Mesendoderm (in vitro differentiated cells): ENCODE data around the gene EXT2.

Experiments used
- DNase-seq: peaks from one replicate; pipeline ENCODE4 v3.0.0; 2013
- H2AK5ac ChIP-seq: 2 replicates; pipeline ENCODE4 v1.6.1; 2013; ENCODE audit warnings: low read length, inconsistent platforms
- H2BK120ac ChIP-seq: 2 replicates; pipeline ENCODE4 v1.6.1; 2013; ENCODE audit warnings: low read depth, mild to moderate bottlenecking, low read length, moderate library complexity, mixed read lengths
- H2BK15ac ChIP-seq: replicated peaks from 2 replicates; pipeline ENCODE4 v1.6.1; 2013; ENCODE audit warnings: low read depth, mild to moderate bottlenecking, moderate library complexity
- H2BK5ac ChIP-seq: 2 replicates; pipeline ENCODE4 v1.6.1; 2013; ENCODE audit warnings: low read length, inconsistent platforms
- H3K18ac ChIP-seq: 2 replicates; pipeline ENCODE4 v1.6.1; 2013; ENCODE audit warnings: mild to moderate bottlenecking, low read length, mixed read lengths
- H3K23ac ChIP-seq: one replicate; pipeline ENCODE4 v1.6.1; 2013; ENCODE audit warnings: low read length
- H3K27ac ChIP-seq: 2 replicates; pipeline ENCODE4 v1.5.1; 2013; ENCODE audit warnings: low read depth, mild to moderate bottlenecking, inconsistent platforms, low read length, moderate library complexity
- H3K27me3 ChIP-seq: 2 replicates; pipeline ENCODE4 v1.6.1; 2013; ENCODE audit warnings: low read length, control low read depth, mild to moderate bottlenecking, inconsistent platforms; ENCODE audit not compliant: insufficient read depth, poor library complexity
- H3K36me3 ChIP-seq: 2 replicates; pipeline ENCODE4 v1.6.1; 2013; ENCODE audit warnings: low read length, inconsistent platforms; ENCODE audit not compliant: control insufficient read depth, insufficient read depth
- H3K4ac ChIP-seq: one replicate; pipeline ENCODE4 v1.6.1; 2013; ENCODE audit warnings: low read depth, mild to moderate bottlenecking, low read length, moderate library complexity
- H3K4me1 ChIP-seq: 2 replicates; pipeline ENCODE4 v1.6.1; 2013; ENCODE audit warnings: low read depth, low read length, inconsistent platforms; ENCODE audit not compliant: control insufficient read depth
- H3K4me2 ChIP-seq: 2 replicates; pipeline ENCODE4 v1.6.1; 2013; ENCODE audit warnings: low read length
- H3K4me3 ChIP-seq: 2 replicates; pipeline ENCODE4 v1.5.1; 2013; ENCODE audit warnings: mild to moderate bottlenecking, low read length
- H3K56ac ChIP-seq: one replicate; pipeline ENCODE4 v1.6.1; 2013; ENCODE audit warnings: low read length
- H3K79me1 ChIP-seq: 2 replicates; pipeline ENCODE4 v1.6.1; 2013; ENCODE audit warnings: low read length, inconsistent platforms
- H3K79me2 ChIP-seq: 2 replicates; pipeline ENCODE4 v1.6.1; 2013; ENCODE audit warnings: mild to moderate bottlenecking, low read length; ENCODE audit not compliant: control insufficient read depth, insufficient read depth
- H3K9ac ChIP-seq: 2 replicates; pipeline ENCODE4 v1.6.1; 2013; ENCODE audit warnings: low read length, inconsistent platforms
- H4K5ac ChIP-seq: one replicate; pipeline ENCODE4 v1.6.1; 2013; ENCODE audit warnings: low read length
- H4K8ac ChIP-seq: one replicate; pipeline ENCODE4 v1.6.1; 2013; ENCODE audit warnings: low read depth, mild to moderate bottlenecking, control low read depth, low read length, moderate library complexity
- WGBS: extraction: QIAGEN DNeasy Blood & Tissue Kit; methylation state at CpG from one replicate; pipeline ENCODE4 v1.1.7; 2013; ENCODE audit warnings: low lambda C conversion rate, missing lambda C conversion rate; ENCODE audit not compliant: insufficient coverage; ENCODE audit errors: extremely low coverage; 5-methylcytosine and 5-hydroxymethylcytosine counted together

The EXT2 gene

DNA sequence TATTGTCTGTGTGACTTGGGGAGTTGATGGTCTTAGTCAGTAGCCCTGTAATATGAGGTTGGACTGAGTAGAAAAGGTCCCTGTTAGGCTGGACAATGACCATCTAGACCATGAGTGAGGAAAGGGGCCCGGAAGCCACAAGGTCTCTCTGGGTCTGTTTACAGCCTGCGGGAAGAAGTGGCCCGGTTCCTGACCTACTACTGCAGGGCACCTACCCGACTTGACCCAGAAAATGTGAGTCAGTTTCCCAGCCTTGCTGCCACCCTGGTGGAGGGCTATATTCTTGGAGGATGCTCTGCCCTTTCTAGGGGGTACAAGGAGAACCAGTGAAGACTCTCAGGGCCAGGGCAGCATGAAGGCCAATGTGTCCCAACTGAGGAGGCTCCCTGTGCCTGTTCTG, 44.3 kb upstream of the EXT2 start:
- no peak overlapping the region for H4K8ac ChIP-seq
- H3K56ac ChIP-seq = no peak overlapping the region

GRCh38 chr11:44057340-44057739, 38.1 kb upstream of the EXT2 start:
- H3K56ac ChIP-seq = no peak overlapping the region
- no peak overlapping the region for H3K9ac ChIP-seq
- no peaks in the 10 kb centered on the region for H3K79me2 ChIP-seq
- H2BK120ac ChIP-seq = no peak overlapping the region
- no peak overlapping the region for H3K18ac ChIP-seq
- H2AK5ac ChIP-seq = no peak overlapping the region
- no peaks in the 10 kb centered on the region for H3K36me3 ChIP-seq
- no peaks in the 10 kb centered on the region for H3K79me1 ChIP-seq
- no peak overlapping the region for H3K4me3 ChIP-seq
- H3K27me3 ChIP-seq = no peaks in the 10 kb centered on the region
- no peak overlapping the region for H2BK15ac ChIP-seq
- H3K4me1 ChIP-seq = no peaks in the 10 kb centered on the region
- H4K5ac ChIP-seq = no peak overlapping the region
- no peak overlapping the region for H3K4ac ChIP-seq
- H4K8ac ChIP-seq = no peak overlapping the region
- no peak overlapping the region for H3K23ac ChIP-seq
- no peak overlapping the region for H2BK5ac ChIP-seq
- WGBS = no CpG with 5 or more reads among the region's 6 CpGs
- H3K27ac ChIP-seq = no peak overlapping the region
- DNase-seq = no peak
- H3K4me2 ChIP-seq = no peak overlapping the region

More for the DNA sequence above, 44.3 kb upstream of the EXT2 start:
- H3K27me3 ChIP-seq = no peaks in the 10 kb centered on the region
- no peak overlapping the region for H2BK15ac ChIP-seq
- no peak overlapping the region for H2AK5ac ChIP-seq
- no peaks in the 10 kb centered on the region for H3K79me1 ChIP-seq
- H3K4me1 ChIP-seq = no peaks in the 10 kb centered on the region
- no peak overlapping the region for H2BK5ac ChIP-seq
- H3K18ac ChIP-seq = no peak overlapping the region
- H3K36me3 ChIP-seq = no peaks in the 10 kb centered on the region
- H2BK120ac ChIP-seq = no peak overlapping the region
- H3K27ac ChIP-seq = no peak overlapping the region
- H3K23ac ChIP-seq = no peak overlapping the region
- no CpG with 5 or more reads among the region's 4 CpGs for WGBS
- no peaks in the 10 kb centered on the region for H3K79me2 ChIP-seq
- no peak overlapping the region for H4K5ac ChIP-seq
- no peak overlapping the region for H3K4me3 ChIP-seq
- H3K9ac ChIP-seq = no peak overlapping the region
- no peak for DNase-seq
- no peak overlapping the region for H3K4ac ChIP-seq
- H3K4me2 ChIP-seq = no peak overlapping the region

GRCh38 chr11:44058275-44058674, 37.2 kb upstream of the EXT2 start:
- Histone ChIP-seq H2BK15ac (no peak overlapping the region), H3K4me1 (no peaks in the 10 kb centered on the region), H3K4me3 (no peak overlapping the region), H2BK120ac (no peak overlapping the region), H3K79me2 (no peaks in the 10 kb centered on the region), H3K18ac (no peak overlapping the region), H3K4ac (no peak overlapping the region), H3K23ac (no peak overlapping the region), H4K5ac (no peak overlapping the region), H2BK5ac (no peak overlapping the region), H3K36me3 (no peaks in the 10 kb centered on the region), H3K56ac (no peak overlapping the region), H3K9ac (no peak overlapping the region), H3K27me3 (no peaks in the 10 kb centered on the region), H3K4me2 (no peak overlapping the region), H2AK5ac (no peak overlapping the region), H3K27ac (no peak overlapping the region), H3K79me1 (no peaks in the 10 kb centered on the region), H4K8ac (no peak overlapping the region)
- no CpG with 5 or more reads among the region's 6 CpGs for whole genome bisulfite sequencing
- DNase-seq = no peak

GRCh38 chr11:44065161-44065661, 30.3 kb upstream of the EXT2 start:
- Histone ChIP-seq H3K4me2 (no peak overlapping the region), H4K5ac (no peak overlapping the region), H3K27me3 (no peaks in the 10 kb centered on the region), H3K23ac (no peak overlapping the region), H3K27ac (no peak overlapping the region), H3K18ac (no peak overlapping the region), H2BK120ac (no peak overlapping the region), H3K4me3 (no peak overlapping the region), H2BK15ac (no peak overlapping the region), H3K79me2 (no peaks in the 10 kb centered on the region), H4K8ac (no peak overlapping the region), H2BK5ac (no peak overlapping the region), H2AK5ac (no peak overlapping the region), H3K9ac (no peak overlapping the region), H3K79me1 (no peaks in the 10 kb centered on the region), H3K4me1 (no peaks in the 10 kb centered on the region), H3K4ac (no peak overlapping the region), H3K36me3 (no peaks in the 10 kb centered on the region), H3K56ac (peak overlapping the region; percentile 9)
- DNase-seq = peak; percentile 66
- WGBS = no CpG with 5 or more reads among the region's 4 CpGs

DNA sequence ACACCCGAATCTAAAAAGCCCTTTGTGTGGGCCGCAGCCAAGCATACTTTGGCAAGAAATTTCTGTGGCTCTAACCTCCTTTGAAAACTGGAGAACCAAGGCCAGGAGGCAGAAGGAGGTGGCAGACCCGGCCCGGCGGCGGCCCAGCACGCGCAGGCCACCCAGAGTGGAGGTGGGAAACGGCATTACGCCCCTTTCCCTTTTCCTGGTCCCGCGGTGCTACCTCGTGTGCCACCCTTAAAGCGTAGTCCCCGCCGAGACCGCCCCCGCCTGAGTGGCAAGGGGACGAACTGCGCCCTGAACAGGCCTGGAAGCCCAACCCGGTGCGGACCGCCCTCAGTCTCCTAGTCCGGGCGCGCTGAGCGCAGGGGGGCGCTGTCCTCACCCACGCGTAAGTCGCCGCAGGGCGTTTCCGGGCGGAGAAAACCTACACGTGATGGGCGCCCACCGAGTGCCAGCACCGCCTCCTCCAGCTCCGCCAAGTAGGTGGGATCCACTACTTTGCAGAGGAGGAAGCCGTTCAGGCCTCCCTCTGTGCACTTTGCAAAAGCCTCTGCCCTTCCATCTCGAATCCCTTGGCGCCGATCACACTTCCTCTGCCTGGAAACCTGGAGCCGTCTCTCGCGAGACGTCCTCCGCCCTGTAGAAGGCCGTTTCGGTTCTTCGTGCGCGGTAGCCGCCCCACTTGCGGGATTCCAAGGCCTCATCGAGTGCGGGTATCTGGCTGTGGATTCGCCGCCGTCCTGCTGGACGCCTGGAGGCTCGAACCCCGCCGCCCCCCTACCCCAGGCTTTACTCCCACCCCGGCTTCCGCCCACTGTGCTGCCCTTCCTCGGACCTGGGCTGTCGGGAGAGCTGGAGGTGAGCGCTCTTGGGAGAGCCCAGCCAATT, 29.4 kb upstream of the EXT2 start, which contains the start of gene ACCS:
Gene ACCS (plus strand): TSS at position 430 of the 891 bp plus-strand sequence. CDS start 1,358 bp downstream, outside the sequence.
- Histone ChIP-seq H2BK15ac (no peak within 1 kb of the TSS), H3K79me1 (no peaks in the 10 kb centered on the region), H2BK120ac (peak within 1 kb of the TSS; percentile 17), H3K4ac (peak within 1 kb of the TSS; percentile 85), H3K4me1 (no peaks in the 10 kb centered on the region), H3K56ac (peak within 1 kb of the TSS; percentile 92), H4K5ac (no peak within 1 kb of the TSS), H3K23ac (no peak within 1 kb of the TSS), H2BK5ac (no peak within 1 kb of the TSS), H3K18ac (peak within 1 kb of the TSS; percentile 82), H3K4me3 (peak within 1 kb of the TSS; percentile 15), H3K36me3 (no peaks in the 10 kb centered on the region), H3K9ac (peak within 1 kb of the TSS; percentile 67), H3K27ac (peak within 1 kb of the TSS; percentile 72), H4K8ac (peak within 1 kb of the TSS; percentile 97), H3K79me2 (no peaks in the 10 kb centered on the region), H2AK5ac (no peak within 1 kb of the TSS), H3K4me2 (peak within 1 kb of the TSS; percentile 28), H3K27me3 (no peaks in the 10 kb centered on the region)
- DNase-seq = peak; percentile 95
- WGBS = no CpG with 5 or more reads among the region's 70 CpGs
